HG03378 (cell line): ENCODE measurements around the gene PRXL2B.
"Not testable (repeated sequence)": the region's sequence is repeated elsewhere in the genome, so short reads cannot be mapped to it uniquely, and the experiment has no call there.

Source experiments
- ATAC-seq: cut with Tn5 transposase; IDR thresholded peaks from one replicate; pipeline ENCODE4 v1.9.1; 2021; ENCODE audit warnings: mild to moderate bottlenecking, moderate library complexity; ENCODE audit not compliant: unreplicated experiment

PRXL2B gene

DNA sequence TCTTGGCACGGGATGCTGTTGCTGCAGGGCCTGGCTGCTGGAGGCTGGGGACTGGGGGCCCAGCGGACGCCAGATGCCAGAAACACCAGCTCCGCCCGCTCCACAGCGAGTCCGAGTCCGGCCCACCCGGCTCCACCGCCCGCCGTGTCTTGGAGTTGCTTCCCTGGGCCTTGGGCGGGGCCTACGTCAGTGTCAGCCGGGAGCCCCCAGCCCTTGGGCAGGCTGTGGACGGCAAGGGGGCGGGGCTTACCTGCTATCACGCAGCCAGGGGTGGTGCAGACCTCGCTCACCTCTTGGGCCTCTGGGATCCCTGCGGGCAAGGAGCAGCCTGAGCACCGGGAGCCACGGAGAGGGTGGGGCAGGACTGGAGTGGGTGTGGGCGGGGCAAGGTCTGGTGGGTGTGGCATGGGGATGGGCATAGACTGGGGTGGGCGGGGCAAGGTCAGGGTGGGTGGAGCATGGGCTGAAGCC is 24.5 kb downstream of the PRXL2B start:
- no peak for ATAC-seq

DNA sequence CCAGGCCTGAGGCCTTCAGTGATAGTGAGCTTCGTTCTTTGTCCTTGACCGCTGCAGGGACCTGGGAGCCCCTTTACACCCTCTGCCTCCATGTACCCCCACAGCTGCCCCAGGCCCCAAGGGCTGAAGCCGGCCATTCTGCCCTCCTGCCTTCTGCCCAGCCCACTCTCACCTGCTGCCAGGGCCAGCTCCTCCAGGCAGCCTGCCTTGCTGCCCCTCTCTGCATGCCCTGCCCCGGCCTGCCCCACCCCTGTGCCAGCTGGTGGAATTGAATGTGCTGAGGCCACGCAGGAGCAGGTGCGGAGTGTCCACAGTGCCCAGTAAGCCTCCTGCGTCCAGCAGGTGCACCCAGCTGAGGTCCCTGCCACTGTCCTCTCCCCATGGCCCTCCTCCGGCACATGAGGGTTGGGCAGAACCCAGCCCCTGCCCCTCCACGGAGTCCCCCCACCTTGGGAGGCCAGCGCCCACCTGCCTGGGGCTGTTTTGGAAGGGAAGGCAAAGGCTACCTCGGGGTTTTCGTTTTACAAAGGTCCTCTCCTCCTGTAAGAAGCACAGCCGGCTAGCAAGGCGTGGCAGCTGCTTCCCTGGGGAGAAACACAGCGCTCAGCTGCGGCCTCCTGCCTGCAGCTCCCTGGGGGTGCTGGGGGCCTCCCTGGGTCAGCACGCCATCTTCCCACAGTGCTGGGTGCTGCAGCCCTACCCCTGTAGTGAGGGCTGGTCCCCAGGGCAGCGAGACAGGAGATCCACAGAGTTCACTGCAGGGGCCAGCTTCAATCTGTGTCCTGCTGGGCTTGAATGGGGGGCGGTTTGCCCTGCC is 25.3 kb downstream of the PRXL2B start:
- ATAC-seq = no peak

DNA sequence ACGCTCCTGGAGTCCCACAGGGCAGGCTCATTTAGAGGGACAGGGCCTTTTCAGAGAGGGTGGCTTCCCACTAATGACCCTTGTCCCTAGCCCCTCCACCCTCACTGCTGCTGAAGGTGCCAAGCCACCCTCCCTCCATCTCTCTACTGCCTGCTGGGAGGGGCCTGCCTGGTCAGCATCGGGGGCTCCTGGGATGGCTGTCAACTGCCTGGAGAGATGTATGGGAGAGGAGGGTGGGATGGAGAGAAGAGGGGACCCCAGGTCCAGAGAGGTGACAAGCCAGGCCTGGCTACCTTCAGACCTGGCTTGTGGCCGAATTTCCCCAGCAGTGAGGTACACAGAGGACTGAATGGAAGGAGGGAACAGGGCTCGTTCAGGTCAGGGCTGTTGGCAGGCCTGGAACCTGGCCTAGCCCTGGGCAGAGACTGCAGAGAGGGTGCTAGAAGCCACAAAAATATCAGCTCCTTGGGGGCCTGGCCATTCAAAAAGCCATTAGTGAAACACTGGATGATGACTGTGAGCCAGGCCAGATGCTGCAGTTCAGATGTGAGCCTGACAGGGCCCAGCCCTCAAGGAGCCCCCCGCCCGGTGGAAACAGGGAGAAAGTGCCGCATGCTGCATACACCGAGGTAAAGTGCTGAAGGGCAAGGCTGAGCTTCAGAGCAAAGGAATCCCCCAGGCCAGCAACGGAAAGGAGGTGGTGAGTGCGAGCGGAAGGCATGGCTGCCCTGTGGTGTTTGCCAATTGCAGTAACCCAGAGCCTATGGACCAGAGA is 26.2 kb downstream of the PRXL2B start:
- no peak for ATAC-seq

DNA sequence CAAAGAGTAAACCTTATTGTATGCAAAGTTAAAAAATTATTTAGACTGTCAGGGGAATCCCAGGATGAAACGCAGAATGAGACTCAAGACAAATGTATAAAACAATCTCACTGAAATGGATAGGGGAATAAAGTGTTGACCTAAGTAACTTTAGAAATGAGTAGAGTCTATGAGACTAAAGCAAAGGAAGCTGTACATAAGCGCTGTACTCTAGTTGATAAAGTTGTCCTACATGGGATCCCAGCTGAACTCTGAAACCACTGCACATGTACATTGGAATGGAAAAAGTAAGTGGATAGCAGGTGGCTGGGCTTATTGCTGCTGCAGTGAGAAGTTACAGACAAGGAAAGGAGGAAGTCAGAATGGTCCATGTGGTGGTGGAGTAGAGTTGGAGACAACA is 27.6 kb downstream of the PRXL2B start:
- ATAC-seq = no peak

DNA sequence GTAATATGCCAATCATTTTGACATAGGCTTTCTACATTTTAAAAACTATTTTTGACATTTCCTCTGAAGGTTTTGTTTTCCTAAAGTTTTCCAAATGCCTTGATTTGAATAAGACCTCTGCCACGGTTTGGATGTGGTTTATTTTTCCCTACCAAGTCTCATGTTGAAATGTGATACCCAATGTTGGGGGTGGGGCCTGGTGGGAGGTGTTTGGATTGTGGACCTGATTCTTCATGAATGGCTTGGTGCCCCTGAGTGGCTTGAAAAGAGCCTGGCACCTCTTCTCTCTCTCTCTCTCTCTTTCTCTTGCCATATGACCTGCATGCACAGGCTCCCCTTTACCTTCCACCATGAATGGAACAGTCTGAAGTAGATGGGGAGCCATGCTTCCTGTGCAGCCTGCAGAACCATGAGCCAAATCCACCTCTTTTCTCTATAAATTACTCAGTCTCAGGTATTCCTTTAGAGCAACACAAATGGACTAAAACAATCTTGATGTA is 31.4 kb downstream of the PRXL2B start:
- ATAC-seq = no peak

DNA sequence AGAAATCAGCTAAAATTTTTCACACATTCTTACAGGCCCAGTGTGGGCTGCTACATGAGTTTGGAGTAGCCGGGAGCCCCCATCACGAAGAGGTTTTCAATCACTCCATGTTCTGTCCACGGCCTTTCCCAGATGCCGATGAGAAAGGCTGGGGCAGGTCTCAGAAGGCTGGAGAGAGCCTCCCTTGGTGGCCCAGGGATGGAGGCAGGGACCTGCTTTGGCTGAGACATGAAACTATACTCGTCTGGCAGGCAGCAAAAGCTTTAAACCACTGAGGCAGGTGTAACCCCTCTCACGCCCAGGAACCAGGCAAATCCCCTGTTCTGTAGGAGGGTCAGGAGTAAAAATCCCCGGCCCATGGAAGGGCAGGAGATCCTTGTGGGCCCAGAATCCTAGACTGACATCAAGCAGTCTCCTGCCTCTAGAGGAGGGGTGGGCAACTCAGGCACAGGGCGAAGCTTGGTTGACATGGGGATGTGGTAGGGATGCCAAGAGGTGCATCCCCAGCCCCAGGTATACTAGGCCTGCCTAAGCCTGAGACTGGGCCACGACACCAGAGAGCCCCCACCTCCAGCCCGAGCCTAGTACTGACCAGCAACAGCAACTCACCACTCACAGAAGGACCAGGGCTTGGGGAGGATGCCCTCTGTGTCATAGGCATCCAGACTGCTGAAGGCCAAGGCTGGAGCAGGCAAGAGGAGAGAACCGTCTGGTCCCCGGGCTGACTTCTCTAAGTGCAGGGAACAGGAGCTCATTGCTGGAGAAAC is 37.2 kb downstream of the PRXL2B start:
- no peak for ATAC-seq

DNA sequence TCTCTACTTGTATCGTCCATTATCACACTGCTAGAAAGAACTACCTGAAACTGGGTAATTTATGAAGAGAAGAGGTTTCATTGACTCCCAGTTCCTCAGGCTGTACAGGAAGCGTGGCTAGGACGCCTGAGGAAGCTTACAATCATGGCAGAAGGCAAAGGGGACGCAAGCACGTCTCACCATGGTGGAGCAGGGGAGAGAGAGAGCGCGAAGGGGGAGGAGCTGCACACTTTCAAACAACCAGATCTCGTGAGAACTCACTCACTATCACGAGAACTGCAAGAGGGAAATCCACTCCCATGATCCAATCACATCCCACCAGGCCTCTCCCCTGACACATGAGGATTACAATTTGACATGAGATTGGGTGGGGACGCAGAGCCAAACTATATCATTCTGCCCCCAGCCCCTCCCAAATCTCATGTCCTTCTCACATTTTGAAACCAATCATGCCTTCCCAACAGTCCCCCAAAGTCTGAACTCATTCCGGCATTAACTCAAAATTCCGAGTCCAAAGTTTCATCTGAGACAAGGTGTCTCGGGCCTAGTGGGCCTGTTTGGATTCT is 38.2 kb downstream of the PRXL2B start:
- no peak for ATAC-seq

DNA sequence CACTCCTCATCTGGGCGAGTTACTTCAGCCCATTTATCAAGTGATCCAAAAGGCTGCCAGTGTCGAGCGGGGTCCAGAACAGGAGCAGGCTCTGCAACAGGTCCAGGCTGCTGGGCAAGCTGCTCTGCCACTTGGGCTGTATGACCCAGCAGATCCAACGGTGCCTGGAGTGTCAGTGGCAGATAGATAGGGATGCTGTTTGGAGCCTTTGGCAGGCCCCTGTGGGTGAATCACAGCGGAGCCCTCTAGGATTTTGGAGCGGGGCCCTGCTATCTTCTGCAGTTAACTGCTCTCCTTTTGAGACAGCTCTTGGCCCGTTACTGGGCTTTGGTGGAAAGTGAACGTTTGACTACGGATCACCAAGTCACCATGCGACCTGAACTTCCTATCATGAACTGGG is 38.7 kb downstream of the PRXL2B start:
- no peak for ATAC-seq

DNA sequence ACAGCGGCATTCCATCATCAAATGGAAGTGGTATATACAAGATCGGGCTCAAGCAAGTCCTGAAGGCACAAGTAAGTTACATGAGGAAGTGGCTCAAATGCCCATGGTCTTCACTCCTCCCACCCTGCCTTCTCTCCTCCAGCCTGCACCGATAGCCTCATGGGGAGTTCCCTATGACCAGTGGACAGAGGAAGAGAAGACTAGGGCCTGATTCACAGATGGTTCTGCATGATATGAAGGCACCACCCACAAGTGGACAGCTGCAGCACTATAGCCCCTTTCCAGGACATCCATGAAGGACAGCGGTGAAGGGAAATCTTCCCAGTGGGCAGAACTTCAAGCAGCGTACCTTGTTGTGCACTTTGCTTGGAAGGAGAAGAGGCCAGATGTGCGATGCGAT is 39.2 kb downstream of the PRXL2B start:
- ATAC-seq = not testable (repeated sequence)

DNA sequence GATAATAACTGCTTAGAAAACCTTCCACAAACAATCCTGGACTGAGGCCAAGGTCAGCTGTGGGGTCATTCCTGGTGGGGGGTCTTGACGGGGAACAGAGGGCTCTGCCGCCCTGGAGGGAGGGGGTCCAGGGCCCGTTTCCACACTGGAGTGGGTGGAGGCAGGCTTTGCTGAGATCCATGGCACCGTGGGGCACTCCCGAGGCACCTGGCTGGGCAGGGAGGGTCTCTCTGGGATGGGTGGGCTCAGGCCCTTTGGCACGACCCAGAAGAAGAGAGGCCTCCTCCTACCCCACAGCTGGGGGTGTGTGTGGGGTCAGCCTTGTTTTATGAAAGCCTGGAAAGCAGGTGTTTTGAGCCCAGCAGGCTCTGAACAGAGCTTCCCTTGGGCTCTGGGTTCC is 41.2 kb downstream of the PRXL2B start:
- ATAC-seq = no peak

DNA sequence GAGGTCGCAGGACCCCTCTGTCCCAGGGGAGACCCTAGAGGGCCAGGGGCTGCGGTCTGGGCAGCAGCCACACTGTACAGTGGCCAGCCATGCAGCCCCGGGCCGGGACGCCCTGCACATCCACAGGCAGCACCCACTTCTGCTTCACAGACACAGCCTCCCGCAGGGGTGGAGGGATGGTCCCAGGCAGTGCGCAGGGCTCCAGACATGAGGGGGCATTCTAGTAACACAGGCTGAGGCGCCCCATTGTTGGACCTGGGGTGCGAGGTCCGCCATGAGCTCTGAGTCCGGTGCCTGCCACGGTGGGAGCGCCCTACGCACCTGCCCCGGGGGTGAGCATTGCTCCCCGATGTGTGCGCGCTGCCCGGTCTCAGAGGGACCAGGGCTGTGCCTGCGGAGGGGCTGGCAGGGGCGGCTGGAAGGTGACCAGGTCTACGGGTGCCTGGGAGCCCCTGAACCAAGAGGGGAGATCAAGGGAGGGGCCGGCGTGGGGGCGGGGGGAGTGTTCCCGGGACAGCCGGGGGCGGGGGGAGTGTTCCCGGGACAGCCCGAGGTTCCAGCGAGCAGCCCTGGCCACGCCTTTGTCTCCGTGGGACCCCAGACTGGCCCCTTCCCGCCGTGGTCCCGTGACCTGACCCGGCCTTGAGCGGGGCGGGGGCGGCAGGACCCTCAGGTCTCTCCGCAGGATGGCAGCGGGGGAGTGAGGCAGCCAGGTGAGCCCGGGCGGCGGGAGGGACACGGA is 41.8 kb downstream of the PRXL2B start:
- ATAC-seq = no peak

DNA sequence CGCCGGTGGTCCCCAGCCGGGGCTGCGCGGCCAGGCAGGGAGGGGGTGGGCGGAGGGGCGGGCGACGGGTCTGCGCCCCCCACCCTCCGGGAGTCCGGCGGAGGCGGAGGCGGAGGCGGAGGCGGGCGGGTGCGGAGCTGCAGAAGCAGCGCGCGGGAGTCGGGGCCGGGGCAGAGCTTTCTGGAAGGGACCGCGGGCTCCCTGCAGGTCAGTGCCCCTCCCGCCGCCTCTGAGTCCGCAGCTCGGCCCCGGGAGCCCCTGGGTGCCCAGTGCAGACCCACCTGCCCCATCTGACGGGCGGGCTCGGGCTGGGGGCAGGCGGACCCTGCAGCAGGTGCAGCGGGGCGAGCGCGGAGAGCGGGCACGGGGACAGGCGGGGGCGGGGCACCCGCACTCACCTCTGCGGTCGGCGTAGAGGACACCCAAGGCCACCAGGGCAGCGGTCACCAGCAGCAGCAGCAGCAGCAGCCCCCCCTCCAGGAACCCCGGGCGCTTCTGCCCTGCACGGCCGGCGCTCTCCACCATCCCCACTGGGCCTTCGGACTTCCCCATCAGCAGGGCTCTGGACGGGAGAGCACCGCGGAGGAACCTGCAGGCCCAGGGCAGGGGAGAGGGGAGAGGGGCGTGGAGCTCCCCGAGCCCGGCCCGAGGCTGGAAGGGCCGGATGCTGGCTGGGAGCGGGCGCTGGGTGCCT is 42.5 kb downstream of the PRXL2B start:
- no peak for ATAC-seq

DNA sequence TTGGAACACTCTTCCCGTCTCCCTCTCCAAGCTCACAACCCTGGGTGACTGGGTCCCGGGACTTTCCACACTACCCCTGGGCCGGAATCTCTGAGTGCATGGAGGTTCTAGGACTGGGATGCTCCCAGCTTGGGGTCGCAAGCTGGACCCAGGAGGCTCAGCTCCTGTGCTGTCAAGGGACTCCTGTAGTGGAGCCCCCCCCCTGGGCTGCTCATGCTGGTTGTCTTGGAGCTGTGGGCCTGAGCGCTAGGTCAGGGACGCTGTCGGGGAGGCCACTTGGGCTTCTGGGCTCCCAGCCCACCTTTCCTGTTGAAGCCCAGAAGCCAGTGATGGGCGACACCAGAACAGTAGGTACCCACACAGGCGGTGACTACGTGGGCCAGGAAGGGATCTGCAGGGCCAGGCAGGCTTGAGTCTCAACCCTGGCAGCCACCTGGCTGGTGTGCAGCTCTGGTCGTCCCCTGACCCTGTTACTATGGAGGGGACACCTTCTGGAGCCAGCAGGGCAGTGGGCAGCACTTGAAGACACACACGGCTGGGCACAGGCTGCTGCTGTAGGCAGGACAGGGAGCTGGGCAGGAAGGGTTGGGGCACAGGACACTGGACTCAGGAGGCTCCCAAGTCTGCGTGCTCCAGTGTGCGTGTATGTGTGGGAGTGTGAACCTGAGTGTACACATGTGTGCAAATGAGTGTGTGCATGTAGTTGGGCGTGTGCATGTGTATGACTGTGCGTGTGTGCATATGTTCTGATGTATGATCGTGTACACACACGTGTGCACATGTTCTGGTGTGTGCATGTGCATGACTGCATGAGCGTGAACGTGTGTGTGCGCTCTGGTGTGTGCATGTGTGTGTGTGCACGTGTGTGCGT is 43.3 kb downstream of the PRXL2B start:
- ATAC-seq = no peak

DNA sequence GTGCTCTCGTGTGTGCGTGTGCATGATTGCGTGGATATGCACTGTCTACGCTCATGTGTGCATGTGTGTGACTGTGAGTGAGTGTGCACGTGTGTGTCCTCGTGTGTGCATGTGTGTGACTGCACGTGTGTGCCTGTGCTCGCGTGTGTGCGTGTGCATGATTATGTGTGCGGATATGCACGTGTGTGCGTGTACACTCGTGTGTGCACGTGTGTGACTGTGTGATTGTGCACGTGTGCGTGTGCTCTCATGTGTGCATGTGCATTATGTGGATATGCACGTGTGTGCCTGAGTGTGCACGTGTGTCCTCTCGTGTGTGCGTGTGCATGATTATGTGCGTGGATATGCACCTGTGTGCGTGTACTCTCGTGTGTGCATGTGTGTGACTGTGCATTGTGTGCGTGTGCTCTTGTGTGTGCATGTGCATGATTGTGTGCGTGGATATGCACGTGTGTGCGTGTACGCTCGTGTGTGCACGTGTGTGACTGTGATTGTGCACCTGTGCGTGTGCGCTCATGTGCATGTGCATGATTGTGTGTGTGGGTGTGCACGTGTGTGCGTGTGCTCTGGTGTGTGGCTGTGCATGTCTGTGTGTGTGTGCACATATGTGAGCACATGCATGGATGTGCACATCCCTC is 44.0 kb downstream of the PRXL2B start:
- ATAC-seq = no peak

DNA sequence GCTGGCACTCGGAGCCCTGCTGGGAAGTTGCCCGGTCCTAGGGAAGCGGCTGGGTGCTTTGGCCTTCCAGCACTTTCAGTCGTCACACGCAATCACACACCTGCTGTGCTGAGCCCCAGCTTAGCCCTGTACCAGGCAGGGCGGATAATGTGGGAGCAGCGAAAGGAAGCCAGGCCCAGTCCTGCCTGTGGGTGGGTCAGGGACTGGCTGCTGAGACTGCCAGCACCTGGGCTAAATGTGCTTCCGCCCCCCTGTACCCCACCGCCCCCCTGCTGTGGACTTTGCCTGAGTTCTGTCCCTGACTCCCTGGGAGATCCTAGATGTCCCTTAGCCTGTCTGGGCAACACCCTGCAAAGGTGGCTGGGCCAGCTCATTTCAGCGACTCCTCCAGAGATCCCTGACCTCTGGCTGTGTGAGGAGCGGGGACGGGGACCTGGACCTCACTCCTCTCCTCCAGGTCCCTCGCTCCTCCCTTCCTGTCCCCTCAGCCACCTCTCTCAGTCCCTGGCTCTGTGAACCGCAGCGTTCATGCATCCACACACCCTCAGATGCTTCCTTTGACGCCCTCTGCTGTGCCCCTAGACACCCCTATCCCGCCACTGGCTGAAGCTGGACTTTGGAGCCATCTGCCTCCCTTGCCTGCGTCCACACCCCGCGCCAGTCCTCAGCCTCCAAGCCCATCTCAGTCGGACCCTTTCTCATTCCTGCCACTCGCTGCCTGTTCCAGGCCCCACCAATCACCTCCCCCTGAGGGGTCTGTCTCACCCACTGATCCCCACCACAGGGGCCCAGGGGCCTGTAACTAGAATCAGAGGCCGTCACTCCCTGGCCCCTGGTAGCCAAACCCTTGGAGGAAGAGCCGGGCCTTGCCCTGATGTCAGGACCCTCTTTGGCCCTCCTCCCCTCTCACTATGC is 44.8 kb downstream of the PRXL2B start:
- no peak for ATAC-seq

DNA sequence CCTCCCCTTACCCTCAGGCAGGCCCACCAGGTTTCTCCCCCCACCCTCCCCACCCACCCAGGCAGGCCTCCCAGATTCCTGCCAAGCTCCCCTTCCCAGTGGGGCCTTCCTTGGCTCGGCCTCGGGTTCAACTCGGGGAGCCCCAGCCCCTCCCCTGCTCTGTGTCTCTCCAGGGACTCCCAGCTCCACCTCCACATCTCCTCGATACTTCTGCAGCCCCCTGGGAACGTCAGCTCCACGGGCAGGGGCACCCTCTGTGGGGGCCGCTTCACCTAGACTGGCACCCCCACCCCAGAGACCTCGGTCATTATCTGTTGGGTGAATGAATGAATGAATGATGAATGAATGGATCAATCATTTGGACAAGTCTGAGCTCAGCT is 45.5 kb downstream of the PRXL2B start:
- ATAC-seq = no peak
